Activated CD4-positive, alpha-beta memory T cell treated with anti-CD3 and anti-CD28 coated beads for 36 hours (primary cell): ENCODE results near the gene MRPL27. TPM values are rescaled to one million over a fixed set of nuclear protein-coding genes. Genes with fewer than 3 reads are reported as not detected.
A peak's percentile ranks its signal among the peaks of the same experiment; 100 is the strongest.

ENCODE experiments used
- CTCF ChIA-PET: fragments of 350-600 bp; sonication (Branson Sonifier 250); formaldehyde crosslinking; loops from one replicate; lab custom pipeline; 2021; ENCODE audit warnings: antibody characterized with exemption, inconsistent platforms; lab: Charles Lee
- POLR2A ChIA-PET: fragments of 350-600 bp; sonication (Branson Sonifier 250); formaldehyde crosslinking; loops from one replicate; lab custom pipeline; 2021; ENCODE audit warnings: antibody characterized with exemption; lab: Charles Lee
- DNase-seq: peaks from one replicate; pipeline ENCODE4 v3.0.0-alpha.2; 2020
- H3K27ac Mint-ChIP-seq: one replicate; pipeline ENCODE4 v1.8.0; 2021; ENCODE audit warnings: mixed read lengths
- H3K27me3 Mint-ChIP-seq: one replicate; pipeline ENCODE4 v1.8.0; 2021; ENCODE audit warnings: mixed read lengths
- H3K36me3 Mint-ChIP-seq: one replicate; pipeline ENCODE4 v1.8.0; 2021; ENCODE audit warnings: mixed read lengths
- H3K4me1 Mint-ChIP-seq: one replicate; pipeline ENCODE4 v1.8.0; 2021; ENCODE audit warnings: low read depth, mixed read lengths
- H3K4me3 Mint-ChIP-seq: one replicate; pipeline ENCODE4 v1.8.0; 2021; ENCODE audit warnings: mild to moderate bottlenecking, mixed read lengths
- H3K9me3 Mint-ChIP-seq: one replicate; pipeline ENCODE4 v1.8.0; 2021; ENCODE audit warnings: mixed read lengths
- intact Hi-C: fragments of 100-400 bp; cut with micrococcal nuclease; formaldehyde crosslinking; loops from one replicate; pipeline ENCODE4 v1.15.1; 2023
- total RNA-seq, 2 experiments: library from RNA; stranded (reverse); gene quantifications; one replicate each; pipeline ENCODE4 v1.2.3, GENCODE V29; 2021

The MRPL27 gene
- total RNA-seq, 2 experiments from 2014 or later, result 53.9 to 64.5 TPM

- Mint-ChIP-seq H3K4me3 (no peak overlapping the region), H3K4me1 (peaks cover 18% of the 10 kb centered on the region), H3K27ac (peak overlapping the region; percentile 75), H3K36me3 (no peaks in the 10 kb centered on the region), H3K9me3 (no peaks in the 10 kb centered on the region), H3K27me3 (peaks cover 2% of the 10 kb centered on the region)
- peak; percentile 65 for DNase-seq
- CTCF ChIA-PET, result no interaction called here
- POLR2A ChIA-PET, result no interaction called here
- intact Hi-C loops, result loop anchor here (1.0 to 5.0 kb wide), 2 partner anchors 16 to 35 kb away; no protein-coding TSS in a partner anchor
Observed at GRCh38 chr17:50326831-50327364, 46.1 kb downstream of the MRPL27 start.

- Mint-ChIP-seq H3K36me3 (no peaks in the 10 kb centered on the region), H3K27me3 (no peaks in the 10 kb centered on the region), H3K4me1 (peaks cover 13% of the 10 kb centered on the region), H3K27ac (peak overlapping the region; percentile 75), H3K4me3 (no peak overlapping the region), H3K9me3 (no peaks in the 10 kb centered on the region)
- no peak for DNase-seq
- intact Hi-C loops, result loop anchor here (5.0 kb wide), 1 partner anchor 34 kb away; no protein-coding TSS in a partner anchor
- ChIA-PET POLR2A (no interaction called here), CTCF (no interaction called here)
Observed at GRCh38 chr17:50325906-50326305, 47.1 kb downstream of the MRPL27 start.

GRCh38 chr17:50323060-50323459 is 49.9 kb downstream of the MRPL27 start:
- H3K4me3 Mint-ChIP-seq, result no peak overlapping the region
- peaks cover 2% of the 10 kb centered on the region for H3K27me3 Mint-ChIP-seq
- ChIA-PET CTCF (interaction anchor here (0.6 to 1.0 kb wide), 3 partner anchors 17 to 656 kb away, joined by 3 to 4 read pairs (median 4); no protein-coding TSS in a partner anchor), POLR2A (no interaction called here)
- H3K4me1 Mint-ChIP-seq, result peaks cover 13% of the 10 kb centered on the region
- intact Hi-C loops, result no loop called here
- no peaks in the 10 kb centered on the region for H3K36me3 Mint-ChIP-seq
- no peaks in the 10 kb centered on the region for H3K9me3 Mint-ChIP-seq
- H3K27ac Mint-ChIP-seq, result no peak overlapping the region
- no peak for DNase-seq

GRCh38 chr17:50322271-50322670 is 50.7 kb downstream of the MRPL27 start:
- ChIA-PET POLR2A (no interaction called here), CTCF (interaction anchor here (1.0 kb wide), 1 partner anchor 122 kb away, joined by 4 read pairs; no protein-coding TSS in a partner anchor)
- intact Hi-C loops, result no loop called here
- Mint-ChIP-seq H3K4me3 (no peak overlapping the region), H3K9me3 (no peaks in the 10 kb centered on the region), H3K4me1 (peaks cover 13% of the 10 kb centered on the region), H3K27me3 (peaks cover 2% of the 10 kb centered on the region), H3K36me3 (no peaks in the 10 kb centered on the region), H3K27ac (no peak overlapping the region)
- DNase-seq, result no peak

- ChIA-PET POLR2A (no interaction called here), CTCF (interaction anchor here (1.0 kb wide), 1 partner anchor 43 kb away, joined by 3 read pairs; no protein-coding TSS in a partner anchor)
- Mint-ChIP-seq H3K4me3 (no peak overlapping the region), H3K27me3 (peaks cover 5% of the 10 kb centered on the region), H3K36me3 (no peaks in the 10 kb centered on the region), H3K4me1 (no peaks in the 10 kb centered on the region), H3K27ac (no peak overlapping the region), H3K9me3 (no peaks in the 10 kb centered on the region)
- intact Hi-C loops, result no loop called here
- no peak for DNase-seq
Observed at GRCh38 chr17:50319306-50320004, 53.5 kb downstream of the MRPL27 start.

- Mint-ChIP-seq H3K27ac (no peak overlapping the region), H3K4me3 (no peak overlapping the region), H3K36me3 (no peaks in the 10 kb centered on the region), H3K4me1 (no peaks in the 10 kb centered on the region), H3K9me3 (no peaks in the 10 kb centered on the region), H3K27me3 (peaks cover 5% of the 10 kb centered on the region)
- ChIA-PET POLR2A (no interaction called here), CTCF (interaction anchor here (1.0 kb wide), 1 partner anchor 43 kb away, joined by 3 read pairs; no protein-coding TSS in a partner anchor)
- no peak for DNase-seq
- intact Hi-C loops, result no loop called here
Observed at GRCh38 chr17:50318501-50319285, 54.3 kb downstream of the MRPL27 start.

Other genes starting within 250 kb of the MRPL27 start
- 1 to 10 TPM; 3.4 to 3.7 TPM for gene SAMD14, start 243.0 kb downstream of the MRPL27 start, total RNA-seq
- 10 to 100 TPM; 84.3 to 86.1 TPM for gene PPP1R9B, start 222.5 kb downstream of the MRPL27 start, total RNA-seq
- gene SGCA, start 207.2 kb downstream of the MRPL27 start, total RNA-seq, result under 1 TPM in 1 of 2 experiments, not detected in 1; 0.59 TPM
- 1 to 10 TPM; 2.3 to 3.7 TPM for gene COL1A1, start 171.6 kb downstream of the MRPL27 start, total RNA-seq
- under 1 TPM in 1 of 2 experiments, not detected in 1; 0.07 TPM for gene TMEM92, start 98.7 kb downstream of the MRPL27 start, total RNA-seq
- gene XYLT2, start 27.1 kb downstream of the MRPL27 start, total RNA-seq, result 10 to 100 TPM; 41.3 to 43.3 TPM
- gene EME1, start within 50 bp of the MRPL27 start, total RNA-seq, result 10 to 100 TPM; 47.7 to 48.1 TPM
- 10 to 100 TPM; 77.1 to 78.8 TPM for gene LRRC59, start 24.3 kb upstream of the MRPL27 start, total RNA-seq
- 10 to 100 TPM; 20.1 to 23.6 TPM for gene ACSF2, start 53.0 kb upstream of the MRPL27 start, total RNA-seq
- gene CHAD, start 95.7 kb upstream of the MRPL27 start, total RNA-seq, result not detected
- 10 to 100 TPM; 31.9 to 37.2 TPM for gene RSAD1, start 105.7 kb upstream of the MRPL27 start, total RNA-seq
- 1 to 10 TPM; 8.1 to 8.5 TPM for gene MYCBPAP, start 135.3 kb upstream of the MRPL27 start, total RNA-seq
- not detected for gene EPN3, start 159.6 kb upstream of the MRPL27 start, total RNA-seq
- 10 to 100 TPM; 22.8 to 23.4 TPM for gene SPATA20, start 174.0 kb upstream of the MRPL27 start, total RNA-seq
- under 1 TPM in 1 of 2 experiments, not detected in 1; 0.05 TPM for gene CACNA1G, start 187.5 kb upstream of the MRPL27 start, total RNA-seq